Stomach (tissue), 4 donors: Measurements from ENCODE around the gene CSF1.

Source experiments
- POLR2AphosphoS5 ChIP-seq, 3 donors: sonication (generic); formaldehyde crosslinking; IDR thresholded peaks; one replicate each; pipeline ENCODE4 v1.6.1; 2016; ENCODE audit warnings: antibody characterized with exemption in 3 of 3
- TF ChIP-seq, protein P1 (sequence below), 7 experiments: fragments of 450-650 bp in 4 of 7; fragments of 200-600 bp in 3 of 7; sonication (generic) in 3 of 7; IDR thresholded peaks; one replicate each; pipeline ENCODE4 v1.5.1; 2016 to 2019; ENCODE audit warnings: antibody characterized with exemption in 7 of 7, control low read depth in 2 of 7, mild to moderate bottlenecking in 1 of 7

DNA sequence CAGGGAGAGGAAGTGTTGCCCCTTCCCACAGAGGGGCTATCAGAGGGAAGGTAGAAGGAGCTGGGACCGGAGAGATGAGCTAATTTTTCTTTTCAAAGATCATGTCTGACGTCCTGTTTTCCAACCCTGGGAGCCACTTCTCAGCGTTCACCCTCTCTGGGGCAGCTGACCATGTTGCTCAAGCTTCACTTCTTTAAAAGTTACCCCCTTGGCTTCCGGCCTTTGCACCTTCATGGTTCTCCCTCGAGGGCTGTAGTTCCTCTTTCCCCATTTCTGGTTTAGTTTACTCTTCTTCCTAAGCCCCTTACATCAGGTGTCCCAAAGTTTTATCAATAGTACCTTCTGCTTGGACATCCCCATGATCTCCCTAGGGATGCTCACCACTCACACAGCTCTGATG, 23.8 kb upstream of the CSF1 start:
- TF ChIP-seq, protein P1, sequence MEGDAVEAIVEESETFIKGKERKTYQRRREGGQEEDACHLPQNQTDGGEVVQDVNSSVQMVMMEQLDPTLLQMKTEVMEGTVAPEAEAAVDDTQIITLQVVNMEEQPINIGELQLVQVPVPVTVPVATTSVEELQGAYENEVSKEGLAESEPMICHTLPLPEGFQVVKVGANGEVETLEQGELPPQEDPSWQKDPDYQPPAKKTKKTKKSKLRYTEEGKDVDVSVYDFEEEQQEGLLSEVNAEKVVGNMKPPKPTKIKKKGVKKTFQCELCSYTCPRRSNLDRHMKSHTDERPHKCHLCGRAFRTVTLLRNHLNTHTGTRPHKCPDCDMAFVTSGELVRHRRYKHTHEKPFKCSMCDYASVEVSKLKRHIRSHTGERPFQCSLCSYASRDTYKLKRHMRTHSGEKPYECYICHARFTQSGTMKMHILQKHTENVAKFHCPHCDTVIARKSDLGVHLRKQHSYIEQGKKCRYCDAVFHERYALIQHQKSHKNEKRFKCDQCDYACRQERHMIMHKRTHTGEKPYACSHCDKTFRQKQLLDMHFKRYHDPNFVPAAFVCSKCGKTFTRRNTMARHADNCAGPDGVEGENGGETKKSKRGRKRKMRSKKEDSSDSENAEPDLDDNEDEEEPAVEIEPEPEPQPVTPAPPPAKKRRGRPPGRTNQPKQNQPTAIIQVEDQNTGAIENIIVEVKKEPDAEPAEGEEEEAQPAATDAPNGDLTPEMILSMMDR (IDR thresholded peaks at IDR 0.05): no peak
- TF ChIP-seq POLR2AphosphoS5 (IDR thresholded peaks at IDR 0.05): no peak
